ENCODE results near the gene KLHL2.
A peak's percentile ranks its signal among the peaks of the same experiment; 100 is the strongest.
"Not testable (repeated sequence)": the region's sequence is repeated elsewhere in the genome, so short reads cannot be mapped to it uniquely, and the experiment has no call there.

KLHL2 gene, protein sequence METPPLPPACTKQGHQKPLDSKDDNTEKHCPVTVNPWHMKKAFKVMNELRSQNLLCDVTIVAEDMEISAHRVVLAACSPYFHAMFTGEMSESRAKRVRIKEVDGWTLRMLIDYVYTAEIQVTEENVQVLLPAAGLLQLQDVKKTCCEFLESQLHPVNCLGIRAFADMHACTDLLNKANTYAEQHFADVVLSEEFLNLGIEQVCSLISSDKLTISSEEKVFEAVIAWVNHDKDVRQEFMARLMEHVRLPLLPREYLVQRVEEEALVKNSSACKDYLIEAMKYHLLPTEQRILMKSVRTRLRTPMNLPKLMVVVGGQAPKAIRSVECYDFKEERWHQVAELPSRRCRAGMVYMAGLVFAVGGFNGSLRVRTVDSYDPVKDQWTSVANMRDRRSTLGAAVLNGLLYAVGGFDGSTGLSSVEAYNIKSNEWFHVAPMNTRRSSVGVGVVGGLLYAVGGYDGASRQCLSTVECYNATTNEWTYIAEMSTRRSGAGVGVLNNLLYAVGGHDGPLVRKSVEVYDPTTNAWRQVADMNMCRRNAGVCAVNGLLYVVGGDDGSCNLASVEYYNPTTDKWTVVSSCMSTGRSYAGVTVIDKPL

GRCh38 chr4:165207431-165208220 is at the start of gene KLHL2:
Gene KLHL2, plus strand, starts transcription at chr4:165207561. Its CDS starts 316 bp downstream, at chr4:165207877.
- DNase-seq, result peak; percentile 26

DNA sequence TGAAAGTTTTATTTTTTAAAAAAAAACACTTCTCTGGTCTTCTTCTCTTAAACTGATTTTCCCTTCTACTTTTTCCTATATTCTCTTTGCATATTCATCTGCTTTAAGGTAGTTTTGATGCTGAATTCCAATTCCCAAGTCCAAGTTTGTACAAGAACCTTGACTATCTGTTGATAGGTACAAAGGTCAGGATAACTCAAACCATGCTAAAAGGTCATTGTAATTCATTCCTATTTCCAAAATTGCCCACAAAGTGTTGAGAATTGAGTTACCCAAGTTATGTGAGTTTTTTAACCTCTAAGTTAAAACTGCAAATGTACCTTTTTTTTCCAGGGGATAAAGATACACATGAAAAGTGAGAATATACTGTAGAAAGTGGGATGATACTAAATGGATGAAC is 48.6 kb upstream of the KLHL2 start:
- DNase-seq, result no peak

DNA sequence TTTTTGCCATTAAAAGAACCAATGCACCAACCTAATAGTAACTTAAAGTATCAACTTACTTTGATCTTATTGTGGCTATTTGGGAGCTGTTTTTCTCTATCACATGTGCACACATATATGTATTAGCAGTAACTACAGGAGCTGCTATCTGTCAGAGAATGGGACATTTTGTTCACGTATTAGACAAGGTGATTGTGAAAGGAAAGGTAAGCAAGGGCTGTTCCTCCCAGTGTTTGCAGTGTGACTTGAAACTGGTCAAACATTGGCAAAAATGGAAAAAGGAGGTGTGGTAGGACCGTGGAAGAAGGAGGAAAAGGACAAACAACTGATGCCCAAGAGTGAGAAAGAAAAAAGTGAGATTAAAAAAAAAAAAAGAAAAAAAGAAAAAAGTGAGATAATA is 43.1 kb upstream of the KLHL2 start:
- no peak for DNase-seq

DNA sequence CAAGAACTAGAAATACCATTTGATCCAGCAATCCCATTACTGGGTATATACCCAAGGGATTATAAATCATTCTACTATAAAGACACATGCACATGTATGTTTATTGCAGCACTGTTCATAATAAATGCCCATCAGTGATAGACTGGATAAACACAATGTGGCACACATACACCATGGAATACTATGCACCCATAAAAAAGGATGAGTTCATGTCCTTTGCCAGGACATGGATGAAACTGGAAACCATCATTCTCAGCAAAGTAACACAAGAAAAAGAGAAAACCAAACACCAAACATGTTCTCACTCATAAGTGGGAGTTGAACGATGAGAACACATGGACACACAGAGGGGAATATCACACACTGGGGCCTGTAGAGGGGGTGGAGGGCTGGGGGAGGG is 40.5 kb upstream of the KLHL2 start:
- DNase-seq, result not testable (repeated sequence)

GRCh38 chr4:165167650-165168049 is 39.7 kb upstream of the KLHL2 start:
- no peak for DNase-seq

- DNase-seq, result no peak
Measured at GRCh38 chr4:165170819-165171218, 36.5 kb upstream of the KLHL2 start.

- not testable (repeated sequence) for DNase-seq
Measured at GRCh38 chr4:165175470-165175869, 31.9 kb upstream of the KLHL2 start.

DNA sequence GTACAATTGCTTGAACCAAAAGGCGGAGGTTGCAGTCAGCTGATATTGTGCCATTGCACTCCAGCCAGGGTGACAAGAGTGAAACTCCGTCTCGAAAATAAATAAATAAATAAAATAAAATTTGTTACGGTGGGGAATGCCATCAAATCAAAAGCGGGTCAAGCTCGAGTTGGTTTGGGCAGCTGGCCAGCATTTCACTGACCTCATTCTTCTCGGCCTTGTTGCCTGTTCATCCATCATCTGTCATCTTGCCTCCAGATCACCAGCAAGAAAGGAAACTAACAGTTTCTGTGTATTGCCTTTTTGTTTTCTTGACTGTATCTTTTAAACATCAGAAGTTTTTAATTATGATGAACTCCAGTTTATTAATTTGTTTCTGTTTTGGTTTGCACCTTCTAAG is 31.5 kb upstream of the KLHL2 start:
- DNase-seq, result no peak

GRCh38 chr4:165177725-165178666 is 29.4 kb upstream of the KLHL2 start:
- no peak for DNase-seq

- no peak for DNase-seq
Measured at GRCh38 chr4:165184220-165184619, 23.1 kb upstream of the KLHL2 start.

- not testable (repeated sequence) for DNase-seq
Measured at GRCh38 chr4:165184998-165185397, 22.4 kb upstream of the KLHL2 start.

DNA sequence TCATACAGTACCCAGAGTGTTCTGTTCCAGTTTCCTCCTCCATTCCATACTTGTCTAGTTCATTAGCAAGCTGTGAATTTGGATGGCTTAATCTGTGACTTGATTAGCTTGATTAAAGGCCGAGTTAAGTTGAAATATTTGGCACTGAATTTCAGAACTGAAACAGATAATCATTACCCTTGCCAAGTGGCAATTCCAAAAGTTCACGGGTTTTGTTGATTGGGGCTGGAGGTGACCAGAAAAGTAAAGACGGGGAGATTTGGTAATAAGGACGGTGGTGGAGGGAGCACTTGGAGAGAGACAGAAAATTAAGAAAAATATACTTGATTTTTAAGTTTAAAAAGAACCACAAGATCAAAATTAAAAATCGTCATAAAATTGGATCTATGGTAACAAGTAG is 21.9 kb upstream of the KLHL2 start:
- no peak for DNase-seq

GRCh38 chr4:165190591-165191347 is 16.6 kb upstream of the KLHL2 start:
- DNase-seq, result no peak

GRCh38 chr4:165191348-165191656 is 16.1 kb upstream of the KLHL2 start:
- no peak for DNase-seq

- no peak for DNase-seq
Measured at GRCh38 chr4:165191814-165192499, 15.4 kb upstream of the KLHL2 start.

DNA sequence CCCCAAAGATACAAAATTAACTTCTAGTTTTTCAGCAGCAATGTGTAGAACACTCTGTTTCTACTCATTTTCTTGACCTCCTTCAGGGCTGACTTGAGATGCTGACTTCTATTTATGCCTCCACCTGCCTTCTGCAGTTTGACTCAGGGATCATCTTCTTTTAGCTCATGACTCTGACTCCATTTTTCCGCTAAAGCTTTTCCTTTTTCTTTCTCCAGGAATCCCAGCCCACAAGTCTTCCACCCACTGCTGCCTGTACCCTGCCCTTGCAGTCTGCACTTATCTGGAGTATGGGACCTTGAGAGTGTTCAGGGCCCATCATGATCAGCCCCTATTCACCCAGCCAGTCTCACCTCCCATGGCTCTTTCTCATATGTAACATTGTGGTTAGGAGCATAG is 14.9 kb upstream of the KLHL2 start:
- no peak for DNase-seq

DNA sequence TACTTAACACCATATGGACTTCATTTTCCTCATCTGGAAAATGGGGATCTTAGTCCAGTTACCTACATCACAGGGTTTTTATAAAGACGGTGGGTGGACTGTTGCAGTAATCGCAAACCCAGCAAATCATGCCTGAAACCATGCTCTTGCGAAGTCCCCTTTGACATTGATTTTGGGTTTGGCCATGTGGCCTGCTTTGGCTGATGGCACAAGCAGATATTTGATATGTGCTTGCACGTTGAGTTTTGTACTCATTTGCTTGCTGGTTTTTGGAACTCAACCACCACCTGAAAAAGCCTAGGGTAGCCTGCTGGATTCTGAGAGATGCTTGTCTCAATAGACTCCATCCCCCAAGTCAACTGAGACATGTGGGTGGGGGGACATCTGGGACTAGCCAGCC is 14.4 kb upstream of the KLHL2 start:
- no peak for DNase-seq

DNA sequence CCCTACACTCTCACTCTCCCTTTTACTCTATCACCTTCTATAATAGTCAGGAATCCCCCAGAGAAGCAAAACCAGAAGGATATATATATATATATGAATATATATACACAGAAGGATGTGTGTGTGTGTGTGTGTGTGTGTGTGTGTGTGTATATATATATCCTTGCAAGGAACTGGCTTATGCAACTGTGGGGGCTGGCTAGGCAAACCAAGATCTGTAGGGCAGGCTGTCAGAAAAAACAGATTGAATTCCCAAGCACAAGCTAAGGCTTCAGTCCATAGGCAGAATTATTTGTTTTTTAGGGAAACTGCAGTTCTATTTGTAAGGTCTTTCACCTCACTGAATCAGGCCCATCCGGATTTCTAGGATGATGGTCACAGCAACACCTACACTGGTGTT is 13.0 kb upstream of the KLHL2 start:
- DNase-seq, result no peak

DNA sequence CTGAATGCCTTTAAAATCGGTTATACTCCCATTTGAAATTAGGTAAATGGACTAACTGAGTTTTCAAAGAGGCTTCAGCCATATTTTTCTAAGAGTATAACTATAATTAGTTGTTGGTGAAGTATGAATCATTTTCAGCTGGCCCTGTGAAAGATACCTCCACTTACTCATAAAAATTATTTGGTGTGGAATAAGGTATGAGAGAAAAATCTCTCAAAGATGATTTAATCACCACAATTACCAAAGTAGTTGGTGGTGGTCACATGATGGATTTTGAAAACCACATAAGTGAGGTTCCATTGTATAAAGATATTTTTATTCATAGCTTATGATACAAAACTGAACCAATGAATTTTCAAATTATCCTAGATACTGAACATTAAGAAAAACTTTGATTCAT is 9.0 kb upstream of the KLHL2 start:
- no peak for DNase-seq

DNA sequence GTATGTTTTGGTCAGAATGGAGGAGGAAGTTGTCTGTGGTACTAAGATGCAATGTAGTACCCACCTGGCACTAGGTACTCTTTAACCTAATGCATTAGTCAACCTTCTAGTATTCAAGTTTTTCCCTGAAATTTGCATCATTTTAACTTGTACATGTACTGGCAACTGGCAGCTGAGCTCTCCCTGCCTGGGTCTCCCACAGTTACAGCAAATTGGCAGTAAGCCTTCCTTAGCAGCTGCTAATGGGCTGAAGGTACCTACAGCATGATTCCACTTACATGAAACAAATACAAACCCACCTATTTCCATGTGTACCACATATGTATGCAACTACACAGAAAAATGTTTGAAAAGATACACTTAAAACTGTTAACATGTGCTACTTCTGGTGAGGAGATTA is 8.1 kb upstream of the KLHL2 start:
- no peak for DNase-seq

DNA sequence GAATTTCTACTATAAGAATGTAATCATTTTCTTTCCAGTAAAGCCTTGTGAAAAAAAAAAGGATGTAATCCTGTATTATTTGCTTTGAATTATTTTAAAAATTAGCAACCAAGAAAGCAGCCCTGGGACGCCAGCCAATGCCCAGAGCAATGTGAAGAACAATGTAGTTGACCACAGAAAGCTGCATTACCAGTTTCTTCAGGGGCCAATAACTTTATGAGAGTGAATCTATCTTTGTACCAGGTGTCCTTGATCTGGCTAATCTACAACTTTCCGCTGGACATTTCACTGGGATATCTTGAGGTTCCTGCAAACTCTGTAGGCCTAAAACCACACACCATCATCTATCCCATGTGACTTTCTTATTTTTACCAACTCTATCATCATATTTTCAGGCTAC is 7.6 kb upstream of the KLHL2 start:
- DNase-seq, result no peak

All from T1000 (cell line).